NB4 (cell line): ENCODE data around the gene KRTAP1-4.

Source experiments
- DNase-seq: peaks from one replicate; pipeline ENCODE4 v3.0.0; 2010; ENCODE audit warnings: low read depth
- H3K4me3 ChIP-seq: one replicate; pipeline ENCODE4 v1.5.1; 2011; ENCODE audit warnings: mild to moderate bottlenecking, low read depth, low read length, moderate library complexity
- CTCF ChIP-seq: IDR thresholded peaks from one replicate; pipeline ENCODE4 v1.5.1; 2012; ENCODE audit warnings: low read depth, low read length
- MAX ChIP-seq: IDR thresholded peaks from 2 replicates; pipeline ENCODE4 v1.6.1; 2011; ENCODE audit warnings: low read depth, low read length
- MYC ChIP-seq: IDR thresholded peaks from 2 replicates; pipeline ENCODE4 v1.6.1; 2011; ENCODE audit warnings: low read depth, low read length
- POLR2A ChIP-seq: IDR thresholded peaks from 2 replicates; pipeline ENCODE4 v1.6.1; 2011; ENCODE audit warnings: mild to moderate bottlenecking; ENCODE audit not compliant: insufficient read length; ENCODE audit errors: extremely low read depth

The KRTAP1-4 gene

DNA sequence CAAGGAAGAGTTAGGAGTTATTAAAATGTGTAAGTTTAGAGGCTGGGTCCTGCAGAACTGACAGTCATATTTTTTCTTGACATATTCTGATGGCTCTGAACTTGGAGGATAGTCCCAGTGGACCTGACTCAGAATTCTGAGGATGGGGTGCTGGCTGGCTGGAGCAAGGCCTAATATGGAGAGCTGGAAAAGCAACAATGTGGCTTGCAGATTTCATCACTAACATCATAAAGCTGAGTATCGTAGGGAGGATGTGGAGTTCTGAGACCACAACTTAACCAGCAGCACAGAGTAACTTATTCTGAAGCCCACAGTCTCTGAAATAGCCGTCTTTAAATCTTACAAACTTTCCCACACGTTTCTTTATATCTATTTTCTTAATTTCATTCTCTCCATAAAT, 5.3 kb downstream of the KRTAP1-4 start:
- DNase-seq, result peak; percentile 1
- TF ChIP-seq CTCF, result no peak
- no peak for TF ChIP-seq MAX
- no peak for TF ChIP-seq POLR2A
- no peak for TF ChIP-seq MYC
- H3K4me3 ChIP-seq, result no peak overlapping the region

DNA sequence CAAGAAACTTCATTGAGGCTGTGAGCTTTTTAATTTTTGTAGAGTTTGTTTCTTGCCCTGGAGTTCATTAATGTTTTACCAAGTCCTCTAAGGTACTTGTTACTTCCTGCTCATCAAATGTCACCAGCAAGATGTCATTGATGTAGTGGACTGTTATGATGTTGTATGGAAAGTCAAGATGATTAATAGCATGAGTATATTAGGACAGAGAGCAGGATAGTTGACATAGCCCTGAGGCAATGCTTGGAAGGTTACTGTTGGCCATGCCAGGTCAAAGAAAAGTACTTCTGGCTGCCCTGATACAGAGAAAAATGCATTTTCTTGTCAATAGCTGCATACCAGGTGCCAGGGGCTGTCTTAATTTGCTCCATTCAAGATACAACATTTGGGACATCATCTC, 9.7 kb downstream of the KRTAP1-4 start:
- TF ChIP-seq MYC (no peak), POLR2A (no peak), CTCF (no peak), MAX (no peak)
- H3K4me3 ChIP-seq, result no peak overlapping the region
- no peak for DNase-seq

DNA sequence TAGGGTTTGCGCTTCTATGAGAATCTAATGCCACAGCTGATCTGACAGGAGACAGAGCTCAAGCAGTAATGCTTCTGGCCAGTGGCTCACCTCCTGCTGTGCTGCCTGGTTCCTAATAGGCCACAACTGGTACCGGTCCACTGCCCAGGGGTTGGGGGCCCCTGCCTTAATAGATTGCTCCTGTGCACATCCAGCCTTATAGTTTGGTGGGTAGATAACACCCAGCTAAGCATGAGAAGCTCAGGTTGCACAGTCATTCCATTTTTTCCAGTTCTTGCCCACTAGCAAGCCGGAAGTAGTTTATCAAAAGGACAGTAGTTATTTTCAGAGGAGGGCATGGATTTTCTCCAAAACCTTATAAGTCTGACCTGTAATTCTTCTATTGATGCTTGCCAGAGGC, 10.6 kb downstream of the KRTAP1-4 start:
- TF ChIP-seq POLR2A (no peak), MAX (no peak), CTCF (no peak), MYC (no peak)
- no peak overlapping the region for H3K4me3 ChIP-seq
- DNase-seq, result no peak

DNA sequence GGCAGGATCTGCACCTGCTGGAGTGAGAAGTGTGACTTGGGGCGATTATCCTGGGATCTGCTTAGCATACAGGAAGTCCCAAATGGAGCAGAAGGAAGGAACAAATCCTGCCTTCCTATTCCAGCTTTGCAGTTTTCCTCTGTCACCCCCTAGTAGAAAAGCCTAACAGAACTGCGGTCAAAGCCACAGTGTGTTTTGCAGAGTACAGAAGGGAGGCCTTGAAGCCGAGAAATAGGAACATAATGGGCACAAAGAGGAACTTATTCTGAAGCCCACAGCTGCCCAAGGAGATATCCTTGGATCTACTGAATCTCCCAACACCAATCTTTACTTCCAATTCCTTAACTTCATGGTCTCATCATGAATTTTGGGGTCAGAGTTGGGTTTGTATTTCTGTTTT, 11.5 kb downstream of the KRTAP1-4 start:
- DNase-seq, result no peak
- no peak overlapping the region for H3K4me3 ChIP-seq
- no peak for TF ChIP-seq MAX
- TF ChIP-seq POLR2A, result no peak
- TF ChIP-seq MYC, result no peak
- no peak for TF ChIP-seq CTCF

GRCh38 chr17:41016578-41017215, 13.3 kb downstream of the KRTAP1-4 start:
- DNase-seq, result no peak
- TF ChIP-seq MAX, result no peak

DNA sequence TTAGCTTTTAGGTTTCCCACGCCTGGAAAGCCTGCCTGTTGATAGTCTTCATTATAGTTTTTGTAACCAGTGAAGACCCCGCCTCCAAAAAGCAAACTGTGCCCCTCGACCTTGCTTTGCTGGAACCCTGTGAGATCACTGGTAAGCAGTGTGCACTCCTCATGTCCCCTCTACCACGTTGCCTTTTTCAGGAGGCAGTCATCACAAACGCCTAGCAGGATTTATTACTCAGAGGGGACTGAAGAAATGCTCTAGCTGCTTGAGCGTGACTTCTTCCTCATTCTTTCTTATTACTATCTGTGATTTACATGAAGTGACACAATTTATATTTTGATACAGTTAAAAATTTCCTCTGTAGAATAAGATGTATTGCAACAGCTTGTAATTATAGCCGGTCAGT, 14.5 kb downstream of the KRTAP1-4 start:
- no peak overlapping the region for H3K4me3 ChIP-seq
- DNase-seq, result no peak
- TF ChIP-seq CTCF (no peak), MAX (no peak), POLR2A (no peak), MYC (no peak)

More at GRCh38 chr17:41016578-41017215, 13.3 kb downstream of the KRTAP1-4 start:
- no peak overlapping the region for H3K4me3 ChIP-seq
